Measurements from ENCODE around the gene RIPOR1. TPM values are rescaled to one million over a fixed set of nuclear protein-coding genes. Genes with fewer than 3 reads are reported as not detected.
A peak's percentile ranks its signal among the peaks of the same experiment; 100 is the strongest.

Gene RIPOR1
- polyA plus RNA-seq, 1 donor (not counting 4 experiments of a cell fraction or from before 2014, with no cell fraction given), result 5.3 TPM

DNA sequence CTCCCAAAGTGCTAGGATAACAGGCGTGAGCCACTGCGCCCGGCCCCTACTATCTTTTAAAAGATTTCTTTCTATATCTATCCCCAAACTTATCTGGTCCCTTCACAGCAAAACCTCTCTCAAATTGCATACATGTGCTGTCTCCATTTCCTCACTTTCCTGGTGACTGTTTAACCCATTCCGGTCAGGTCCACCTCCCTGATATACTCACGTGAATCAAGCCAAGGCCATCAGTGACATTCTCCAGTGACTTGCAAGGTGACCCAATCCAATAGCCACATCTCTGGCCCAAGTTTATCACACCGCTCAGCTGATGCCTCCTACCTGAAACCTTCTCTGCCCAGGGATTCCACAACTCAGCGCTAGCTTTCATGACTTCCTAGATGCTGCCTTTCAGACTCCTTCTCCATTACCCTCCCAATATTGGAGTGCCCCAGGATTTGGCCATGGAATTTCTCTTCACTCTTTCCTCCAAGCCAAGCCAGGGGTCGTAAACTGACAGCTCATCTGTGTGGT, 32.3 kb downstream of the RIPOR1 start:
- Histone ChIP-seq H3K4me3 (ENCODE audit: control insufficient read depth in 2 of 3, extremely low read depth in 1 of 3, insufficient read depth in 2 of 3, low read depth in 1 of 3, low read length in 3 of 3) (peak overlapping the region in 2 of 3 experiments; percentile 68 to 81), H3K4me1 (ENCODE audit: control insufficient read depth, extremely low read depth, insufficient read depth, low read length) (peaks cover 28% of the 10 kb centered on the region), H3K4me2 (ENCODE audit: control insufficient read depth, extremely low read depth, insufficient read depth, low read depth, low read length) (peak overlapping the region; percentile 99), H3K9me1 (ENCODE audit: control insufficient read depth, extremely low read depth, insufficient read depth, low read length) (no peaks in the 10 kb centered on the region), H3K27me3 (ENCODE audit: control insufficient read depth, extremely low read depth, insufficient read depth, low read length) (no peaks in the 10 kb centered on the region), H3K9me3 (ENCODE audit: control insufficient read depth, low read depth, low read length) (no peaks in the 10 kb centered on the region), H2AFZ (ENCODE audit: control insufficient read depth, low read length) (no peak overlapping the region), H3K36me3 (ENCODE audit: control insufficient read depth in 2 of 2, extremely low read depth in 1 of 2, insufficient read depth in 2 of 2, low read length in 2 of 2) (no peaks in the 10 kb centered on the region), H3K79me2 (ENCODE audit: control insufficient read depth, insufficient read depth, low read length) (peaks cover 29% of the 10 kb centered on the region), H3K27ac (ENCODE audit: control insufficient read depth, insufficient read depth, low read length) (no peak overlapping the region), H3K9ac (ENCODE audit: control insufficient read depth, extremely low read depth, insufficient read depth, low read length) (peak overlapping the region; percentile 72), H4K20me1 (ENCODE audit: control insufficient read depth, extremely low read depth, insufficient read depth, low read length) (no peaks in the 10 kb centered on the region)
- dilution Hi-C loops (cut with MboI; ENCODE audit: extremely low pct_ligation_motif_present, low sequenced_read_pairs), result no loop called here
- TF ChIP-seq, protein P1, sequence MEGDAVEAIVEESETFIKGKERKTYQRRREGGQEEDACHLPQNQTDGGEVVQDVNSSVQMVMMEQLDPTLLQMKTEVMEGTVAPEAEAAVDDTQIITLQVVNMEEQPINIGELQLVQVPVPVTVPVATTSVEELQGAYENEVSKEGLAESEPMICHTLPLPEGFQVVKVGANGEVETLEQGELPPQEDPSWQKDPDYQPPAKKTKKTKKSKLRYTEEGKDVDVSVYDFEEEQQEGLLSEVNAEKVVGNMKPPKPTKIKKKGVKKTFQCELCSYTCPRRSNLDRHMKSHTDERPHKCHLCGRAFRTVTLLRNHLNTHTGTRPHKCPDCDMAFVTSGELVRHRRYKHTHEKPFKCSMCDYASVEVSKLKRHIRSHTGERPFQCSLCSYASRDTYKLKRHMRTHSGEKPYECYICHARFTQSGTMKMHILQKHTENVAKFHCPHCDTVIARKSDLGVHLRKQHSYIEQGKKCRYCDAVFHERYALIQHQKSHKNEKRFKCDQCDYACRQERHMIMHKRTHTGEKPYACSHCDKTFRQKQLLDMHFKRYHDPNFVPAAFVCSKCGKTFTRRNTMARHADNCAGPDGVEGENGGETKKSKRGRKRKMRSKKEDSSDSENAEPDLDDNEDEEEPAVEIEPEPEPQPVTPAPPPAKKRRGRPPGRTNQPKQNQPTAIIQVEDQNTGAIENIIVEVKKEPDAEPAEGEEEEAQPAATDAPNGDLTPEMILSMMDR (optimal IDR thresholded peaks at IDR 0.05 in 1 of 3, IDR thresholded peaks at IDR 0.05 in 1 of 3, conservative IDR thresholded peaks at IDR 0.05 in 1 of 3; ENCODE audit: extremely low read depth in 1 of 3, insufficient read depth in 2 of 3, low read length in 3 of 3), result no peak
- no peak for TF ChIP-seq EZH2 (IDR thresholded peaks at IDR 0.05; ENCODE audit: low read length)
- DNase-seq (ENCODE audit: low read depth, low spot score), result no peak
- no peak for FAIRE-seq

DNA sequence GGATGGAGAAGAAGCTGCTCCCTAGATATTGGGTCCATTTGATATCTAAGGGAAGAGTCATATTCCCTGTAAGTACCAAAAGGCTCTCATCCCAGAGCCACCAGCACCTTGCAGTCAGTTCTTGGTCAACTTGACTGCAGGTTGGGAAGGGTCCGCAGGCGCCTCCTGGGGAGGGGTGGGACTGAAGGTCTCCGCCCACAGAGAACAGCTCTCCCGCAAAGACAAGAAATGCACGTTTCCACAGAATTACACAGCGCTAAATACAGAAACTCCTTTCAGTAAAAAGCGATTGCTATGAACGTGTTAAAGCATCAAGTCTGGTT, 32.8 kb downstream of the RIPOR1 start:
- no peak for FAIRE-seq
- dilution Hi-C loops (cut with MboI; ENCODE audit: extremely low pct_ligation_motif_present, low sequenced_read_pairs), result no loop called here
- H3K4me1 ChIP-seq (ENCODE audit: control insufficient read depth, extremely low read depth, insufficient read depth, low read length), result peaks cover 22% of the 10 kb centered on the region

More for the DNA sequence above, 32.8 kb downstream of the RIPOR1 start:
- H3K9me3 ChIP-seq (ENCODE audit: control insufficient read depth, low read depth, low read length), result no peaks in the 10 kb centered on the region
- H3K4me2 ChIP-seq (ENCODE audit: control insufficient read depth, extremely low read depth, insufficient read depth, low read depth, low read length), result peak overlapping the region; percentile 99
- peak overlapping the region; percentile 72 for H3K9ac ChIP-seq (ENCODE audit: control insufficient read depth, extremely low read depth, insufficient read depth, low read length)
- no peaks in the 10 kb centered on the region for H4K20me1 ChIP-seq (ENCODE audit: control insufficient read depth, extremely low read depth, insufficient read depth, low read length)
- peak overlapping the region; percentile 65 for H3K27ac ChIP-seq (ENCODE audit: control insufficient read depth, insufficient read depth, low read length)
- H3K9me1 ChIP-seq (ENCODE audit: control insufficient read depth, extremely low read depth, insufficient read depth, low read length), result no peaks in the 10 kb centered on the region
- H3K79me2 ChIP-seq (ENCODE audit: control insufficient read depth, insufficient read depth, low read length), result peaks cover 35% of the 10 kb centered on the region
- H3K4me3 ChIP-seq (ENCODE audit: control insufficient read depth in 2 of 3, extremely low read depth in 1 of 3, insufficient read depth in 2 of 3, low read depth in 1 of 3, low read length in 3 of 3), result peak overlapping the region; percentile 53 to 81 (median 68)
- no peak for TF ChIP-seq EZH2 (IDR thresholded peaks at IDR 0.05; ENCODE audit: low read length)
- TF ChIP-seq, protein P1 (optimal IDR thresholded peaks at IDR 0.05 in 1 of 3, IDR thresholded peaks at IDR 0.05 in 1 of 3, conservative IDR thresholded peaks at IDR 0.05 in 1 of 3; ENCODE audit: extremely low read depth in 1 of 3, insufficient read depth in 2 of 3, low read length in 3 of 3), result no peak
- DNase-seq (ENCODE audit: low read depth, low spot score), result no peak
- H3K36me3 ChIP-seq (ENCODE audit: control insufficient read depth in 2 of 2, extremely low read depth in 1 of 2, insufficient read depth in 2 of 2, low read length in 2 of 2), result no peaks in the 10 kb centered on the region
- H3K27me3 ChIP-seq (ENCODE audit: control insufficient read depth, extremely low read depth, insufficient read depth, low read length), result no peaks in the 10 kb centered on the region
- peak overlapping the region; percentile 61 for H2AFZ ChIP-seq (ENCODE audit: control insufficient read depth, low read length)
